Measurements from ENCODE around the gene FRMD7. TPM values are rescaled to one million over a fixed set of nuclear protein-coding genes. Genes with fewer than 3 reads are reported as not detected.

The FRMD7 gene
- total and polyA plus RNA-seq, 2 experiments from 2014 or later: not detected

- TF ChIP-seq REST (IDR thresholded peaks at IDR 0.05; ENCODE audit: unreplicated experiment): no peak
- TF ChIP-seq ETS1 (IDR thresholded peaks at IDR 0.05): no peak
- no peak for TF ChIP-seq EZH2phosphoT487 (IDR thresholded peaks at IDR 0.05; ENCODE audit: unreplicated experiment)
- TF ChIP-seq NANOG (IDR thresholded peaks at IDR 0.05; ENCODE audit: borderline replicate concordance): no peak
These were observed 67.8 kb downstream of the FRMD7 start (continued) for GRCh38 chrX:132059973-132060540.

- no peak for ATAC-seq
- H3K9me3 Mint-ChIP-seq: no peaks in the 10 kb centered on the region
These were observed 68.8 kb downstream of the FRMD7 start for GRCh38 chrX:132058975-132059374.

More at GRCh38 chrX:132058975-132059374, 68.8 kb downstream of the FRMD7 start:
- DNase-seq (ENCODE audit: low spot score): no peak
- Histone ChIP-seq H3K27me3 (ENCODE audit: insufficient read depth) (no peaks in the 10 kb centered on the region), H3K4me3 (no peak overlapping the region), H3K4me2 (no peak overlapping the region), H3K79me2 (replicated peaks; ENCODE audit: insufficient read depth) (peaks cover 22% of the 10 kb centered on the region), H3K27ac (ENCODE audit: low read depth) (no peak overlapping the region), H3K9me2 (ENCODE audit: insufficient read depth) (no peaks in the 10 kb centered on the region), H4K20me1 (replicated peaks; ENCODE audit: insufficient read depth) (no peaks in the 10 kb centered on the region; the same call in 1 of the 2 replicates), H3K36me3 (ENCODE audit: insufficient read depth) (no peaks in the 10 kb centered on the region), H2AFZ (no peak overlapping the region), H3F3A (replicated peaks; ENCODE audit: low read depth) (no peaks in the 10 kb centered on the region), H3K4me1 (ENCODE audit: insufficient read depth) (no peaks in the 10 kb centered on the region)
- Mint-ChIP-seq H3K4me3 (no peak overlapping the region), H3K27me3 (ENCODE audit: insufficient read depth, low read depth, poor library complexity) (no peaks in the 10 kb centered on the region), H3K4me1 (no peaks in the 10 kb centered on the region; the same call in 2 of the 3 replicates), H3K36me3 (ENCODE audit: low read depth) (no peaks in the 10 kb centered on the region; the same call in 1 of the 3 replicates), H3K27ac (no peak overlapping the region)
- no peak for TF ChIP-seq POLR2AphosphoS5 (IDR thresholded peaks at IDR 0.05; ENCODE audit: low read depth)
- TF ChIP-seq REST (IDR thresholded peaks at IDR 0.05; ENCODE audit: unreplicated experiment): no peak
- TF ChIP-seq CTCF (conservative IDR thresholded peaks at IDR 0.05; ENCODE audit: low read depth in 2 of 2): no peak
- no peak for TF ChIP-seq ZNF114 (CRISPR knock-in tag; IDR thresholded peaks at IDR 0.05)
- no peak for TF ChIP-seq ZNF331 (CRISPR knock-in tag; IDR thresholded peaks at IDR 0.05; ENCODE audit: low read depth)
- TF ChIP-seq STAT1 (IDR thresholded peaks at IDR 0.05; ENCODE audit: unreplicated experiment): no peak

Measured in GM23338 (cell line).